Endometrial microvascular endothelial cells (primary cell): ENCODE measurements around the gene IKZF3. TPM values are rescaled to one million over a fixed set of nuclear protein-coding genes. Genes with fewer than 3 reads are reported as not detected.

Experiments
- in situ Hi-C: cut with HindIII; loops from 2 replicates; pipeline ENCODE4 v1.10.0; 2017; ENCODE audit warnings: low sequenced_read_pairs, low pct_unique_long_range_greater_than_20kb; ENCODE audit errors: inconsistent ontology term
- total RNA-seq: library from RNA; depleted of rRNA; stranded (reverse); fragments of >200 nt; gene quantifications from one replicate; pipeline ENCODE4 v1.2.3, GENCODE V29; 2015; ENCODE audit errors: inconsistent ontology term

The IKZF3 gene
- total RNA-seq, 1 donor from 2014 or later = not detected

- in situ Hi-C loops = no loop called here
Observed at GRCh38 chr17:39792526-39793221, 71.4 kb downstream of the IKZF3 start.

DNA sequence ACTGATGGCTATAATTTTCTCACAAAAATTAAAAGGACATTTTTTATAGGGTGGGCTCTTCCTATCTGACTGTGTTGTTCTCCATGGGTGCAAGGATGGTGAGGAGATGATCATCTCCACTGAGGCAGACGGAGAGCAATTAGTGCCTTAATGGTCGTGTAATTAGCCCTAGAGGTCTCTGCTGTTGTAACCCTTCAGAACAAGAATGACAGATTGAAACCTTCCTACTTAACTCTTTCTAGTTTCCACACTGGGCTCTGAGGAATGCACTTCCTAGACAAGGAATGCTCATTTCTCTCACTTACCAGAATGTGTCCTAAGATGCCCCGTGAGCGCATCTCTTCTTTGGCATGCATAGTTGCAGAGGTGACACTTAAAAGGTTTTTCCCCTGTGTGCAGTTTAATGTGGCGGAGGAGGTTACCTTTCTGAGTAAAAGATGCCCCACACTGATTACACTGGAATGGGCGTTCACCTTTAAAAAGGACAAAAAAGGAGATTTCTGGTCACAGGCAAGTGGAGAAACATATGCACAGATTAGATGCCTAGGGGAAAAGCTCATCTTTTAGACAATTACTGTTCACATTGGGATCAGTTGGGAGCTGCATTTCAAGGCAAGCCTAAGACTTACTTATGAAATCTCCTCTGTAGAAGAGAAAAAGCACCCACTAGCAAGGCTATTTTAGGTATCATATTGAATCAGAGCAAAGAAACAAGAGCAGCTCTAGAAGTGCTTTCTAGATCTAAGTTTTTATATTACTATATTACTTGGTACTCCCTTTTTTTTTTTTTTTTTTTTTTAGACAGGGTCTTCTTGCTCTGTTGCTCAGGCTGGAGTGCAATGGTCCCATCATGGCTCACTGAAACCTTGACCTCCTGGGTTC, 72.8 kb downstream of the IKZF3 start:
- in situ Hi-C loops = no loop called here

DNA sequence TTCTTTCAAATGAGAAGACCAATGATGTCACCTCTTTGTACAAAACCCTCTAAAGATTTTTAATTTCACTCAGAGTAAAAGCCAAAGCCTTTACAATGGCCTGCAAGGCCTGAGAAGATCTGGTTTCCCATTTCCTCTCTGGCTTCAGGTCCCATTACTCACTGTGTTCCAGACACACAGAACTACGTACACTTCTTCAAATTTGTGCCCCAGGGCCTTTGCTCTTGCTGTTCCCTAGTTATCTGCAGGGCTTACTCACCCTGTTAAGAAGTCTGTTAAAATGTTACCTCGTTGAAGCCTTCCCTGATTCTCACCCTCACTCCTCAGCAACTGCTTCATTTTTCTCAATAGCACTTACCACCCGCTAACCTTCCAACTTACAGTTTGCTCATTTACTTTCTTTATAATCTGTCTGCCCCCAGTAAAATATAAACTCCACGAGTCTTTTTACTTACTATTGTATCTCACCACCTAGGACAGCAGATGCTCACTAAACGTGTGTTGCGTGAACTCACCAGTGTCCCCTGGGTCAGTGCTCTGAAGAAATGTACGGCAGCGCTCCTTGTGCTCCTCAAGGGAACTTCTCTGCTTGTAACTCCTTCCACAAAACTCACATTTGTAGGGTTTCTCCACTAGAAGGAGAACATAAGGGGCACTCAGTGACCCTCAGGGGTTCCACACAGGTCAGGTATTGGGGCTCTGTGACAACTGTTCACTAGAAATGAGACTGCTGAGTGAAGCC, 76.2 kb downstream of the IKZF3 start:
- in situ Hi-C loops = no loop called here

DNA sequence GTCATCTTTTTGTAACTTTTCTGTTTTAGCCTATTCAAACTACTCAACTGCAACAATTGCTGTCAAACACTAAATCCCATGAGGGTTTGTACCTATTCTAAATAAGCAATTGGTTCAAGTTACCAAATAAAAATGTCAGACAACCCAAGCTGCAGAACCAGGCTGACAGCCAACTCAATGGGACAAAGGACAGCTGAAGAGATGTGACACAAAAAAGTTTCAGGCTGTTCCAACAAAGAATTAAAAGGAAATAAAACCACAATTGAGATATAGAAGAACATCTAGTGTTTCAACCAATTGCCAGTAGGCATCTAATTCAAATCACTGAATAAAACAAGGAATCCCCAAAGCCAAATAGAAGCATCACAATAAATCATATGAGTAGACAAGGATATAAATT, 77.1 kb downstream of the IKZF3 start:
- in situ Hi-C loops = no loop called here

GRCh38 chr17:39782980-39783379, 81.1 kb downstream of the IKZF3 start:
- in situ Hi-C loops = no loop called here

DNA sequence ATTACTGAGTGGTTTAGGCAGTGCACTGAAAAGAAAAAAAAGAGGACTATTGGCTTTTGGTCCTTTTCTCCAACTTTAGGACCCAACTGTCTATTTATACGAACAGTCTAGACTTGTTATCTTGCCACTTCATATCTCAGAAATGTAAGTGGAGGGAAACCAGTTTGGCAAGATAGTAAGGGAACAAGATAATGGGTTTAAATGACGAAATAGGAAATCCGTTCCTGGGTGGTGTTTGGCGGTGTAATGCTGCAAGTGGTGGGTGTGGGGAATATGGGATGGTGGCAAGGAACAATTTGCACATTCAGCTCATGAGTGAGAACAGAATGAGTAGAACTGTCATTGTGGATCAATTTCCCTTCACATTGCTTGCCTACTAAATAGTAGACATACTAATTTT, 81.6 kb downstream of the IKZF3 start:
- in situ Hi-C loops = no loop called here

GRCh38 chr17:39781861-39782213, 82.3 kb downstream of the IKZF3 start:
- in situ Hi-C loops = no loop called here

DNA sequence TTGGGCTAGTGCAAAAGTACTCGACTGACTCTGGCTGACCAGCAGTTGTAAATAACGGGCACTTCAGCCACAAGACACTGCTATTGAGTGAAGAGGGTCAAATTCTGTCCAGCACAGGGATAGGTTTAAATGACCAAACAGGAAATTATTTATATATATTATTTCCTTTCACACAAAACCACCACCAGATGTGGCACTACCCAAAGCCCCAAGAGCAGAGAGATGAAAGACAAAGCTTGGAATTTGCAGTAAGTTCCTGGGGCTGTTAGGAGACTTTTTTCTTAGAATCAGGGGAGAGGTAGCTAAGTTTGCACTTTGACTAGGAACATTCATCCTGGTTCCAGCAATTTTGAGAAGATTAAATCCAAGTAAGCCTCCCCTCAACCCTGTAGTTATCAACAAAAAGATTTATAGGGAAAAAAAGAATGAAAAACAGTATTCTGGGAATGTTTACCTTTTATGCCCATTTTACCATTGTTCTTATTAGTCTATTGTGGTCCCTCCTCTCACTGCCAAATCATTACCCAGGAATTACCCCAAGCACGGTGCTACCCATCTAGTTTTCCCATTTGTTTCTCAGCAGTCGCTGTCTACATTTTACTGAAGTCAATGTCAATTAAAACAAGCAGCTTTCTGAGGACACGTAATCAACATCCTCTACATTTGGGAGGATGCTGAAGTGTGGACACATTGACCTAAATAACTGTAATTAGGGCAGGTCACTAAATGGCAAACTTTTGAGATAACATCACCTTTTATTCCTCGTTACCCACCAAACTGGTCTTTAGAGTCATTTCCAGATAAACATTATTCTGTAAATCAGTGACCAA, 82.9 kb downstream of the IKZF3 start:
- in situ Hi-C loops = no loop called here

DNA sequence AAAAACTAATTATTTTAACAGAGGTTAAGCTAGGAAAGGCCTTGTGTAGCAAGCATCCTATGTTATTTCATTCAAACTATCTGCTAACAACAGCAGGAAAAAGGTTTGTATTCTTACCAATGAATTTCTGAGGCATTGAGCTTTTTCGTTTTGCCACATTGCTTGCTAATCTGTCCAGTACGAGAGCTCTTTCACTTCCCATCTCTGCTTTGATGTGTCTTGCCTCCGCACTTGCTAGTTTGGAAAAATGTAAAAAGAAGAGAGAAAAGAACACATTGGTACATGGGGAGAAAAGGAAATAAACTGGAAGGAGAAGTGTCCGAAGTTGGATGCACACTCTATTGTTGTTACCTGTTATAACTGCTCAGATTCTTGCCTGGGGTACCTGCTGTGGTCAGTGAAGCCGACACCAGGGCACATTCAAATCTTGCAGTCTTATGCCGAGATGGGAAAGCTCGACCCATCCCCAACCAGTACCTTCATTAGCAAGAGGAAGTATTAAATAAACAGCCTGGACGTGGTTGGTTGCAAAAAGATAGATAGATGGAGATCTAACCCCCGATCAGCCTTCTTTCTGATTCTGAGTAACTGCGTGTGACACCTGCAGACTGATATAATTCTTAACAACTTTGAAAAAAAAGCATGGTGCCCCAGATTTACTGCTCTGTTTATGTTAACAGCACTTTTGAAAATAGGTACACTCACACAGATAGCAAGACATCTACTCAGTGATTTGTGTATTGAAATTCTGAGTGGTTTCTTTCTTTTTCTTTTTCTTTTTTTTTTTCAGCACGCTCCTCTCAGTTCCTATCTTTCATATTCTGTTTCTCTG, 86.4 kb downstream of the IKZF3 start:
- in situ Hi-C loops = no loop called here

GRCh38 chr17:39776252-39776651, 87.9 kb downstream of the IKZF3 start:
- in situ Hi-C loops = no loop called here

- in situ Hi-C loops = no loop called here
Observed at GRCh38 chr17:39775031-39775430, 89.1 kb downstream of the IKZF3 start.

DNA sequence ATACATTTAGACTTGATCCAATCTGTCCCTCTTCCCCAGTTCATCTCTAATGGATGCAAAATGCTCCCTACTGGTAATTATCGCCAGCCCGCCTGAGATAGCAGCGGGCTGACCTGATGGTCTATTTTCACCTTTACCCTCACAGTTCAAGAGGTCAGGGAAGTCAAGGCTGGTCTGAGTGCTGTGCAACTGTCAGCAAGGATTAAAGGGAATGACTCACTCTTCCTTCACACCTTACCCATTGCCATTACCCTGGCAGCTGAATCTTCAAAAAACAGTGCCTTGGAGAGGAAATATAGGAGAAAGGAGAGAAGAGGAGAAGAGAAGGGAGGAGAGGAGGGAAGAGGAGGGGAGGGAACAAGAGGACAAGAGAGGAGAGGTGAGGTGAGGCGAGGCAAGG, 90.1 kb downstream of the IKZF3 start:
- in situ Hi-C loops = no loop called here

GRCh38 chr17:39772987-39773934, 90.9 kb downstream of the IKZF3 start:
- in situ Hi-C loops = no loop called here

DNA sequence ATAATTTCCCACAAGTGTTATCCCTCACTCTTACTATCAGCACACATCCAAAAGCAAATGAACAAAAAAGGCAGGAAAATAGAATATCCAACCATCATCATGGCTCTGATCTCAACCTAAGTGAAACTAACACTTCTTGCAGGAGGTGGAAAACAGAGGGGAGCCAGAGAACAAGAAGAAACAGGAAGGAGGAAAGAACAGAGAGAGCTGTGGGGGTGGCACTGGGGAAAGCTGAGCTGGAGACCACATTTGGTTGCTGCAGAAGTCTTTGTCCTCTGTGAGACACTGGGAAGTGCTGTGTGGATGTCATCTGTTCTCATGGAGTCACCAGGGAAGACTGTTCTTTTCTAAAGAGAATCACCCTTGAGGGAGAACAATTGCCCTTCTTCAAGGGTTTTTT, 91.7 kb downstream of the IKZF3 start:
- in situ Hi-C loops = no loop called here

GRCh38 chr17:39769974-39770587, 94.0 kb downstream of the IKZF3 start:
- in situ Hi-C loops = no loop called here

DNA sequence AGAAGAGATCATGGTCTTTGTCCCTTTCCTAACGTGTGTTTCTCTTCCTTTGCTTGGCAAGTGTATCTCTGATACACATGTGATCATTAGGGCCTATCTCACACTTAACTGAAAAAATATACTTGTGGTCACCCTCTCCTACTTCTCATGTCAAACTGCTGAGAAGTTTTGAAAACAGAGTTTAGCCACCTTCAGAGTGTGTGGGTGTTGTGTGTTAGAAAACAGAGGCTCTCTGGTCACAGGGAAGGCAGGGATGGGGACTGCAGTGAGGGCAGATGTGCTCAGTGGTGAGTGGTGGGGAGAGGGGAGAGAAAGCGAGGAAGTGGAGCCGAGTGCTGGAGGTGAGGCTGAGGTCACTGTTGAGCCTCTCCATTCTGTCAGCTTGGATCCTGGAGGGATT, 97.0 kb downstream of the IKZF3 start:
- in situ Hi-C loops = no loop called here

- in situ Hi-C loops = no loop called here
Observed at GRCh38 chr17:39765766-39766165, 98.3 kb downstream of the IKZF3 start.
